HG03342 (cell line): ENCODE results near the gene NOTCH2.

Experiments used
- ATAC-seq: cut with Tn5 transposase; IDR thresholded peaks from one replicate; pipeline ENCODE4 v1.9.1; 2021; ENCODE audit warnings: mild to moderate bottlenecking, moderate library complexity; ENCODE audit not compliant: unreplicated experiment

The NOTCH2 gene

DNA sequence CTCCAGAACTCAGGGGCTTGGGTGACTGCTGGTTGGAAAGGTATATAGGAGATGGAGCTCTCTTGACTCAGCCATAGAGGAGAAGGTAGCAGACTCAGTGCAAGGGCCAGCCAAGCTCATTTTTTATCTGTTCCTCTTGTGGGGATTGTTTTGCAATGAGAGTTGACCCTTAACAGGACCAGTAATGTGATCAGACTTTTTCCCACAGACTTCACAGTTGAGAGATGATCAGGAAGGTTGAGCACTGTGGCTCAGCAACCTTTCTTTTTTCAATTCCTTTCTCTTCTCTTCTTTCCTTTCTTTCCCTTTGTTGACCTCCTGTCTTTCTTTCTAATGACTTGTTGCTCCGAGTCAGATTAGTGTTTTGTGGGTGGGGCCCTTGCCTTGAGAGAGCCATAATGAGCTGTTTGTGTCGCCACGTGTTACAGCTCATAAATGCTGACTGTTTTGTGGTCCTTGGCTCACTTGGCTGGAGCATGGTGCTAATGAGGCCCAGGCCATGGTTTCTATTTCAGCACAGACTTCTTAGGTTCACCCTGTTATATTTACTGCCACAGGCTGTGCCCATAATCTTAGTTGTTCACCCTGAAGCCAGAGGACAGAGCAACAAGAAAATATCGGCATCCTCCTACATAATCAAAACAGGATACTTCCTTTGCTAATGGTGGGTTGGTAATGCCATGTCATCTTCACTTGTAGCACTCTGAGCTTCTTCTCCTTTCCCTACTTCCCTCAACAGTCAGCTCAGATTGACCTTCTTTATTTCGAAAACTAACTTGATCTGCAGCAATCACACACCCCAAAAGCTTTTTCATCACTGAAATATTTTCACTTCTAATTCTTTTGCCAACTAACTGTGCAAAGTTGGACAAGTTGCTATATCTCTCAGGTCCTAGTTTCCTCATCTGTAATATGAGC, 187.1 kb downstream of the NOTCH2 start:
- ATAC-seq, result no peak

DNA sequence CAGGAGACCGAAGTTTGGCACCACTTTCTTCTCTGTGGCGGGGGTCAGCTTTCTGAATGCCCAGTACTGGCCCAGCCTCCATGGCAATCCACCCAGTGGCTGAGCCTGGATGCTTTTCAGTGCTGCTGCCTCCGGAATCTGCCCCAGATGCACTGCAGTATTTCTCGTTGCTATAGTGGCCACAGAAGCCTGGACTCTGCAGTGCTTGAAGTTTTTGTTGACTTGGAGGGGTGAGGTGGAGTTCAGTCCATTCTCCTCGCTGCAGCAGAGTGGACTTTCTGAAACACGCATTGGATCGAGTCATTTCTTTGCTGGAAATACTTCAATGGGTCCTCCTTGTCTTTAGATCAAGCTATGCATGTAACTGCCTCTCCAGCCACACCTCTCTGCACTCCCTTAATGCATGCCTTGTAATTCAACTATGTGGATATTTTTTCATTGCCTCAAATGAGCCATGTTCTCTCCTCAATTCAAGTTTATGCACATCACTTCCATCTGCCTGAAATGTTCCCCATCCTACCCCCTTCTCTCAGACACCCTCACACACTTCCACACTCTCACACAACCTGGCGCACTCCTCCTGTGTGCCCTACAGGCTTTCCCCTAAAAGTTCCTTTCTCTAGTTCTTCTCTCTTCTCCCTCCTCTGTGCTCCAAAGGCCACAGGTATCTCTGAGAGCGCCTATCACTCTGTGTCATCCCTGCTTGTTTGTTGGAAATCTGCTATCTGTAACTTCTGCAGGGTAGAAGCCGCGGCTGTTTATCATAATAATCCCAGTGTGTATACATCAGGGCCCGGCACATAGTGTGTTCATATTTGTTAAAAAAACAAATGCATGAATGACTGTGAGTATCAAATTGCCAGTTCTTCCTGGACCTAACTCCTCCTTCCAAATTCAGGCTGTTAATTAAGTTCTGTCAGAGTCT, 189.7 kb downstream of the NOTCH2 start:
- no peak for ATAC-seq

DNA sequence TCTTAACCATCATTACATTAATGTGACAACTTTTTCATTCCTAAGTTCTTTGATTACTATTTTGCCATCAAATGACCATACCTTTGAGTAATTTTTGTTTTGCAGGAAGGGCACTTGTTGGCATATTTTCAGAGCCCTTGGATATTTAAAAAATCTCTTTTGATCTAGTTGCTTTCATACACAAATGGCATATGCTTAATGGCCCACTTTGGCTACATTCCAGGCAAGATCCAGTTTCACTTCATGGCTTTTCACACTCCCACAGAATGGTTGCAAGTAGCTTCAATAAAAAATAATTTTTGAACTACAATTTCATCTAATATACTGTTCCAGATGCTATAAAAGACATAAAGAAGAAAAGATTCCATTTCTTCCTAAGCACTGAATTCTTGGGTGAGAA, 191.3 kb downstream of the NOTCH2 start:
- ATAC-seq, result no peak

DNA sequence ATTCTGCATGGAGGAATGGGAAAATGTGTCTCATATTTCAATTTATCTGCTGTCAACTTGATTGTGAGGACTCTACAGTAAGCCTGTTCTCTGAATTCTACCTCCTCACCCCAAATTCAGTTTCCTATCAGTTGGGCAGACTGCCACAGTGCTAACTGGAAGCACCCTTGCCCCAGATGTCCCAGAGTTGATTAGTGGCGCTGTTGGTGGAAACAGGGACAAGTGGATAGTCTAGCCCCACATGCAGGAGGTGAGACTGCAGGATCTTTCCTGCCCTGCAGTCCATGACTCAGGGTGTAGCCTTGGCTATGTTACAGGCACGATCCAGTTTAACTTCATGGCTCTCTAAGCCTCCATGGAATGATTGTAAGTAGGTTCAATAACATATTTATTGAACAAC, 195.3 kb downstream of the NOTCH2 start:
- ATAC-seq, result no peak

DNA sequence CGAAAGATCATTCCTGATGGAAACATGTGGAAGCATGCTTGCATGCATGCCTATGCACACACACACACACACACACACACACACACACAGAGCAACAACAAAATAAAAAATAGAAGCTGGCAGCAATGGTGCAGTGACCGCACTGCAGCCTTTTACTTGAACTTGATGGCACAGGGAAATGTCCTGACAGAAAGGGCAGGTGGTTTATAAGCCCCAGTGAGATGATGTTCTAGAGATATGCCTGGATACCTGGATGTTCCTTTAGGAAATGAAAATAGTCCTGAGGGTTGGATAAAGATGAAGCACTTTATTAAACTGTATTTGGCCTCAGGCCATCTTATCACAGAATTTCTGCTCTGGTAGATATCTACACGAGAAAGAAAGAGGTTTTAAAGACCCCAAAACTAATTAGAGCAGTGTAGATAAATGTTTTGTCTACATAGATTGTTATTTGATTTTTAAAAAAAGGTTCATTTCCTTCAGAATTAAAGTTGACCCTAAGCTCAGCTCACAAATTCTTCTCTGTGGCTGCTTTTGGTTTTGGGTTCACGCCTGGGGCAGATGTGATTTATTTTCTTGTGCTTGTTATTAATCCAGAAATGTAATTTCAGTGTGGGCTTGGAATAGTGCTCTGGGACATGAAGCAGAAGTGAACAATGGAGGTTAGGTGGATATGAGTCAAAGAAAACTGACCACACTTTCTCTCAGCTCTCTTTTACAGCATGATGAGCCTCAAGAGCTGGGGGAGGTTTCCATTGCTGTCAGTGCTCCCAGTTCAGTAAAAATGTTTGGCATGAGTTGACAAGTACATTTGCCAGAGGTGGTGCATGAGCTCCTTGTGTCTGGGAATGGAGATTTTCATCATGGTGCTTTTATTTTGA, 196.1 kb downstream of the NOTCH2 start:
- ATAC-seq, result no peak

DNA sequence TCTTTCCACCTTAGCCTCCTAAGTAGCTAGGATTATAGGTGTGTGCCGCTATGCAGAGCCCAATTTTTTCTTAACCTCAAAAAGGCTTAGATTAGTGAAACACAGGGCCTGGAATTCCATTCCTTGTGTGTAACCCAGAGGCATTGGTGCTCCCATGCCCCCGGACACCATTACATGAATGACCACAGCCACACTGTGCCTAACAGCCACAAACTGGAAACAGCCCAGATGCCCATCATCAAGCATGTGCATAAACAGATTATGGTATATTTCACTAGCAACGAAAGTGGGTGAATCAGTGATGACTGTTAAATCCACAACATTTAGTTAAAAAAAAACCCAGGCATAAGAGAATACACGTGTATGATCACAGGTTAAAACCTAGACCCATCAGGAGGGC, 197.6 kb downstream of the NOTCH2 start:
- ATAC-seq, result no peak

DNA sequence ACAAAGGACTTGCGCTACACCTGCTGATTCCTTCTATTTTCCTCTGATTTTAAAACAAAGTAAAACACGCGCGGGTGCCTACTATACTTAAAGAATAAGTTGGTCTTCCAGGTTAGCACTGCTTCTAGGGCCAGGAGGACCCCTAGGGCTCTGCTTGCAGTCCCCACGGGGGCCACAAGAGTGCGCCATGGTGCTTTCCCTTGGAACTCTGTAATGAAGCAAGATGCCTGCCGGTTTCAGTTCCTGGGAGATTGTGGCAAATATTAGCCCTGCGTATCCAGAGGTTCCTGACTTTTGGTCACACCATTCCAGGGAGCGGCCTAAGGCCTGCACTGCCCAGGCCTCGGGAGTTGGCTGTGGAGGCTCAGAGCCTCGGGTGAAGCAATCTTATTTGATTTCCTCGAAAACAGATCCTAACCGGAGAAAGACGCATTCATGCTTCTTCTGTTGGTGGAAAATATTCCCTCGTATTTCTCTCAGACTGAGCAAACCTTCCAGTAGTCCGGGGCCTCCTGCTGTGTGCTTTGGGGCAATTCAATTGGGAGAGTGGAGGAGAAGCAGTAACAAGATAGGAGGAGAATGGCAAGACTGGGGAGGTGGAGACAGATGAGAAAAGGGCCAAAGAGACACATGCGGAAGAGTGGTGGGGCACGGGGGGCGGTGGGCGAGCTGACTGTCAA, 198.4 kb downstream of the NOTCH2 start:
- ATAC-seq, result no peak

DNA sequence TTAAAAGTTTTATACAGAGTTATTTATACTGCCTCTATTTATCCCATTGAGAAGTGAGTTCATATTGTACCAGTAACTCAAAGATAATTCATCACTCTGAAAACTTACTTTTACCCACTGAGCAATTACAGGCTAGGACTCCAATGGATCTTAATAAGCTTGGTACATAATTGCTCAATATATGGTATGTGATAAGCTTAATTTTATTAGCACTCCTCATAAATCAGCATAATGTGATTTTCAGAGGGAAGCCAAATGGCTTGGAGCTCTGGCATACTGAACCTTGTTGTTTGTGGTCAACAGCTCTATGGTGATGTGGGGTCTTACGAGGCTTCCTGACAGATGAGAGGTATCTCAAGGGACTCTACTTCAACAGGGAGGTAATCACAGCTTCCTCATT, 199.5 kb downstream of the NOTCH2 start:
- no peak for ATAC-seq

DNA sequence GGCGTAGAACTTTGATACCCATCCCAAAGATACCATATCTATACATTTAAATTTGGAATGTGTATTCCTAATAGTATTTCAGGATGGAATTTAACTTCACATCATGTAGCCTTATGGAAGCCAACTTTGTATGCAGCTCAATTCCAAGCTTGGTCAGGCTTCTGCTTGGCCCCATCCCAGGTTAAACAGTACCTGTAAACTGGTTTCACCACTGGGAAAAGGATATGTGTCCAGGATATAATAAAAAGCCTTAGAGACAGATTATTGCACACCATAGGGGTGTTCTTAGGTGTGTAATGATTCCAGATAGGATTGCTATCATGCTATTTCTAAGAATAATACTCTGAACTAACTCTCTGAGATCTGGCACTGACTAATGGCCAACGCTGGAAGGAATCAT, 201.3 kb downstream of the NOTCH2 start:
- ATAC-seq, result no peak

DNA sequence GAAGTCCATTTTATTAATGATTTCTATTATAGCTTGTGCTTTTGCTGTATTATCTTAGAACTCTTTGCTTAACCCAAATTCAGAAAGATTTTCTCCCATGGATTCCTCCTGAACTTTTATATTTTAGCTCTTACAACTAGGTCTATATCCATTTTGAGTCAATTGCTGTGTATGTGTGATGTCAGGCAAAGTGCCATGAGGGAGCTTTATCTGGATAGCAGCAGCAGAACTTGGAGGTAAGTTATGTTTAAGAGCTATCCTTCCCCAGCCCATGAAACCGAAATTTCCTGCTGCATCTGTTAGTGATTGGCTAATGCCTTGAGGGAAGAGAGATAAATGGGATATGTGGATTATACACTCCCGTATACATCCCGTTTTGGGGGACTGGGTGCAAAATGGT, 203.0 kb downstream of the NOTCH2 start:
- ATAC-seq, result no peak

DNA sequence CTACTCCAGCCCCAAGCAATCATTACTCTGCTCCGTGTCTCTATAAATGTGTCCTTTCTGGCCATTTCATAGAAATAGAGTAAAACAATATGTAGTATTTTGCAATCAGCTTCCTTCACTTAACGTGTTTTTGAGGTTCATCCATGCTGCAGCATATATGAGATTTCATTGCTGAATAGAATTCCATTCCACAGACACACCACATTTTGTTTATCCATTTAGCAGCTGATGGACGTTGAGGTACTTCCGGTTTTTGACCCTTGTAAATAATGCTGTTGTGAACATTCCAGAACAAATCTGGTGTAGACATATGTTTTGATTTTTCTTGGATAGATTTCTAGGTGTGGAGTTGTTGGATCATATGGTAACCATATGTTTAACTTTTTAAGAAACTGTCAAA, 203.8 kb downstream of the NOTCH2 start:
- ATAC-seq, result no peak

DNA sequence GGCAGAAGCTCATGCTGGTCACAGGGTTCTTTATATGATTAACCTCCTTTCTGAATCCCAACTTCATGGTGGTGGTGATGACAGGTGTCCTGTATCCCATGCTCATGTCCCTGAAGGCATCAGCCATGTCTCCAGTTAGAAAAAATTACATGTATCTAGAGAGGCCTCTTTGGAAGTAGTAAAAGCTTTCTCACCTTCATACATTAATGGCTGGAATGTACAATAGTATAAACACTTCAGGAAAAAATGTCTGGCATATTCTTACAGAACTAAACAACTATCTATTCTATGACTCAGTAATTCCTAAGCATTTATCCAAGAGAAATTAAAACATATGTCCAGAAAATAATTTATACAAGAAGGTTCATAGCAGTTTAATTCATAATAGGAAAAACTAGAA, 207.2 kb downstream of the NOTCH2 start:
- no peak for ATAC-seq
